GM18517 (cell line): ENCODE data around the gene ACYP2.
"Not testable (repeated sequence)": the region's sequence is repeated elsewhere in the genome, so short reads cannot be mapped to it uniquely, and the experiment has no call there.

Source experiments
- ATAC-seq: cut with Tn5 transposase; IDR thresholded peaks from one replicate; pipeline ENCODE4 v1.9.1; 2021; ENCODE audit warnings: mild to moderate bottlenecking, moderate library complexity; ENCODE audit not compliant: unreplicated experiment

ACYP2 gene

GRCh38 chr2:54262015-54262765 is 146.8 kb downstream of the ACYP2 start:
- ATAC-seq, result no peak

DNA sequence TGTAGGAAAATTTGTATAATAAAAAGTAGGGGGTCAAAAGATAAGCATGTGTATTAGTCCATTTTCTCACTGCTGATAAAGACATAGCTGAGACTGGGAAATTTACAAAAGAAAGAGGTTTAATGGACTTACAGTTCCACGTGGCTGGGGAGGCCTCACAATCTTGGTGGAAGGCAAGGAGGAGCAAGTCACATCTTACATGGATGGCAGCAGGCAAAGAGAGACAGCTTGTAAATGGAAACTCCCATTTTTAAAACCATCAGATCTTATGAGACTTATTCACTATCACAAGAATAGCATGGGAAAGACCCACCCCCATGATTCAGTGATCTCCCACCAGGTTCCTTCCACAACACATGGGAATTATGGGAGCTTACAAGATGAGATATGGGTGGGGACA is 149.7 kb downstream of the ACYP2 start:
- not testable (repeated sequence) for ATAC-seq

GRCh38 chr2:54267577-54267976 is 152.2 kb downstream of the ACYP2 start:
- no peak for ATAC-seq

DNA sequence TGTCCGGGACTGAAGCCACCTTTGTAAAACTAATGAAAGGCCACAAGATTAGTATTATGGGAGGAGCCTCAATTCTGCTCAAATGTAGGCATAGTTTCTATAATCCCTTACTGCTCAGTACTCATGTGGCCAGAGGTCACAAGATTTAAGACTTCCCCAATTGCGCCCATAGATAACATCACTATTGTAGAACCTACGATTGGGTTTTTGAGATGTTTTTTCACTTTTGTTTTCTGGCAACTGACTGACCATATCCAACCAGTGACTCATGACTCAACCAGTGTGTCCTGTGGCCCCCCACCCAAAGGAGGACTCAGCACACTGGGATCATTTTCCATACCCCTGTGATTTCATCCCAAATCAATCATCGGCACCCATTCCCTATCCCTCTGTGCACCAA is 155.8 kb downstream of the ACYP2 start:
- ATAC-seq, result no peak

- peak; percentile 66 for ATAC-seq
These were observed 156.6 kb downstream of the ACYP2 start for GRCh38 chr2:54271843-54272627.

GRCh38 chr2:54274781-54275242 is 159.4 kb downstream of the ACYP2 start:
- ATAC-seq, result no peak

DNA sequence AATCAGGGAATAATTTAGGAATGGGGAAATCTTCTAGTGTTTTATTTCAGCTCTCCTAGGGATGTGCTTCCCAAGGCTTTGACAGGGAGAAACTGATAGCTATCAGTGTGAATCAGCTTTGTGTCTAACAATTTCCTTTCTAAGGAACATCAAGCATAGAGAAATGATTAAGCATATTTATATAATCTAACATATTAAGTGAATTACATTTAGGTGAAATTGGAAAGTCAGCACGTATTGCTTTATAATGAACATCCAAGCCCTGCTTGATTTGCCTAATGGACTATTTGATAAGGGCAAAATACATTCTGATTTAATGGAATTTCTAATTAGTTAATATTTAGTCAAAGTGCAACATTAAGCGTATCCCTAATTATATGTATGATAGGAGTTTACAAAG is 160.1 kb downstream of the ACYP2 start:
- no peak for ATAC-seq

GRCh38 chr2:54279385-54279784 is 164.0 kb downstream of the ACYP2 start:
- no peak for ATAC-seq

GRCh38 chr2:54284826-54285225 is 169.4 kb downstream of the ACYP2 start:
- no peak for ATAC-seq

- ATAC-seq, result no peak
These were observed 170.0 kb downstream of the ACYP2 start for GRCh38 chr2:54285451-54285850.

- no peak for ATAC-seq
These were observed 172.1 kb downstream of the ACYP2 start for GRCh38 chr2:54287532-54287931.

DNA sequence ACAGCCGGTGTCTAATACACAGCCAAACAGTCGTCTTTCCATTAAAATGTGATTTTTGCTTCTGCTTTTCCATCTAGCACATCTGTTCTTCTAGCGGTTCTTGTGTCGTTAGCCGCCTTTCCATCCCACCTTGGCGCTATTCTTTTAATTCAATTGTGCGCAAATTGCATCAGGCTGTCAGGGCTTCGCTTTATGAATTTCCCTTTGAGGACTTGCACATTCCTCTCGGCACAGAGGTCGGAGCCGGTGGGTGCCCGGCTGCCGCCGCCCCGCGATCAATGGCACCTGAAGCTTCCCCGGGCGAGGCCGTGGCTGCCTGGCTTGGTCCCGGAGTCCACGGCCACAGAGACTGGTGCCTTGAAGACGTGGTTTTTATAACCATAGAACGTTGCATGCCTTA is 174.5 kb downstream of the ACYP2 start:
- no peak for ATAC-seq

DNA sequence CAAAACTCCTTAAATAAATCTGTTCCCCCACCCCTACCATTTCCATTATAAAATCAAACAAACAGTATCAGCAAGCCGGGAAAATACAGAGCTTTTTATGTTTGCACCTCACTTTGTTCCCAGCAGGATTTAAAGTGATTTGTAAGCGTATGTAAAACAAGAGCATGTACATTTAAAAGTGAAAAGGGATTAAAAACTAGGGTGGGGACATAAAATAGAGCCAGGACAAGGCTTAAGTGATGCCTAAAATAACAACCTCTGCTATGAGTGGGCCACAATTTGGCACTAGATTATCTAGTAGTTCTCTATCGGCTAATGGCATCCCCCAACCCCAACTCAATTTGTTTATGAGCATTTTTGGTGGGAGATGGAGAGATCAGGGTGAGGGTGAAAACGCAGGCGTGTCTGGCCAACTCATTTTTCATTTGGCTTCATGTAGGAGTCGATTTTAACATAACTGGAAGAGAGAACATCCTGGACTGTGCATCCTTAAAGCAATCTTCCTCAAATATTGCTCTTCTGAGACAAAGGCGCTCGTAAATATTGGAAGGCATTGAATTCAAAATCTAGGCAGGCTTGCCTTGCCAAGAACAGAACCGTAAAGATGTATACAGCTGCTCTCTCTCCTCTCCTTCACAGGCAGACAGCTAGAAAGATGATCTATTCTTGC is 175.1 kb downstream of the ACYP2 start:
- no peak for ATAC-seq

DNA sequence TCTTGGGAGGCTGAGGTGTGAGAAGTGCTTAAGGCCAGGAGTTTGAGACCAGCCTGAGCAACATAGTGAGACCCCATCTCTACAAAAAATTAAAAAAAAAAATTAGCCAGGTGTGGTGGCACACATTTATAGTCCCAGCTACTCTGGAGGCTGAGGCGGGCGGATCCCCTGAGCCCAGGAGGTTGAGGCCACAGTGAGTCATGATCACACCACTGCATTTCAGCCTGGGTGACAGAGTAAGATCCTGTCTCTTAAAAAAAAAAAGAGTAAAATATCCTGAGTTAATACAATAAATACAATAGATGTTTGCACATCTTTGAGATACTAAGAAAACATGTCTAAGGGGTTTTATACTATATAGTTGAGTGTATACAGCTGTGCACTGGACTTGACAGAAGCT is 179.2 kb downstream of the ACYP2 start:
- not testable (repeated sequence) for ATAC-seq

DNA sequence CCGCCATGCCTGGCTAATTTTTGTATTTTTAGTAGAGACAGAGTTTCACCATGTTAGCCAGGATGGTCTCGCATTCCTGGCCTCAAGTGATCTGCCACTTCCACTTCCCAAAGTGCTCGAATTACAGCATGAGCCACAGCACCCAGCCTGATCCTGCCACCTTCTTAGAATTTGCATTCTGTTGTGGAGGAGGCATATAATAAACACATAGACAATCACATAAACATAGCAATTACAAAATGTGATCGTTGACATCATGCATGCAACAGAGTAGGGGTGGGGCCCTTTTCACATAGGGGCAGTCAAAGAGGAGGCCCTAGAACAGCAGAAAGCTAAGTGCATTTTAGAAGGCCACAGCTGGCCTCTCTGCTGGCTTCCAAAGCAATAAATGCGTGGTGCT is 180.5 kb downstream of the ACYP2 start:
- no peak for ATAC-seq

DNA sequence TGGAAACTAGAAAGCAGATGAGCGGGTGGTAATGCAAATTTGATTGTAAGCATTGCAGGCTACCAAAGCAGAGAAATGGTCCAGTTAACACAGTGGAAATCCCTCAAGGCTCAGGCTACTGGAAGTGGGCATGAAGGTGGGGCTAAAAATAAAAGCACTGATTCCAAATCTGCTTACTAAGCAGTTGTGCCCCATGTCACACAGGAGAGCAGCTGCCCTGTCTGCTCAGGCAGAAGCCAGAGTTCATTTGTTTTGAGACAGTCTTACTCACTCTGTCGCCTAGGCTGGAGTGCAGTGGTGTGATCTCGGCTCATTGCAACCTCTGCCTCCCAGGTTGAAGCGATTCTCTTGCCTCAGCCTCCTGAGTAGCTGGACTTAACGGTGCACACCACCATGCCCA is 183.1 kb downstream of the ACYP2 start:
- no peak for ATAC-seq

- ATAC-seq, result no peak
These were observed 188.2 kb downstream of the ACYP2 start for GRCh38 chr2:54303631-54304030.

DNA sequence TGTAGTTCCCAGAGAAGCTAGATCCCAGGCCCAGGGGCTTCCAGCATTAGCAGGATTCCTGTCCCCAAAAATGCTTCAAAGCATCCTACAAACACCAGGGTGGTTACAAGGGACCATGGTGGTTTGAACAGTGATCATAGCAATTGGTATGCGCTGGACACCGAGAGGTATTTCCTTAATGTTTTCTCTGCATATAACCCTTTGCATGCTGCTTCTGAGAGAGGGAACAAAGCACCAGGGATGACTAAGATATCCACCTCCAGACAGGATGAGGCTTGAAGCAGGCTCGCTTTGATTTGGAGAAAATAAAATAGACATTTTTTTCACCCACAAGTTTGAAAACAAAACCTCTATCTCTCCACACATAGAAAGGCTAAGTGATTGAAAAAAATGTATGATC is 191.1 kb downstream of the ACYP2 start:
- no peak for ATAC-seq

GRCh38 chr2:54308186-54308585 is 192.8 kb downstream of the ACYP2 start:
- ATAC-seq, result no peak

- no peak for ATAC-seq
These were observed 193.4 kb downstream of the ACYP2 start for GRCh38 chr2:54308782-54309181.

- no peak for ATAC-seq
These were observed 194.9 kb downstream of the ACYP2 start for GRCh38 chr2:54310311-54310710.

DNA sequence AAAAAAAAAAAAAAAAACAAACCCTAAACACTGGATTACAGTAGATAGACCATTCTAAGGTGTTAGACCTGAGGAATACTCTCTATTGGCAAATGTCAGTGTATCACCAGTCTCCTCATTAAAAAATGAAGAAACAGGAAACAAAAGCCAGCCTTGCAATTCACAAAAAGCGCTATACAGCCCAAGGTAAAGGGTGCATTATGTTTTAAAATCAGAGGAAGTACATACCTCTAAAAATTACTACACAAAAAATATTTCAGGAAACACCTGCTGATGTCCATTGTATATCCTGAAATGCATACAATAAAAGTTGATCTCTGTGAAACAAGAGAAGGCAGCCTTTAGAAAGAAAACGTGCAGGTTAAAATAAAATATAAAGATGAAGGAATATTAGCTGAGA is 195.5 kb downstream of the ACYP2 start:
- no peak for ATAC-seq
